Measurements from ENCODE around the gene IRF8. TPM values are rescaled to one million over a fixed set of nuclear protein-coding genes. Genes with fewer than 3 reads are reported as not detected.
A peak's percentile ranks its signal among the peaks of the same experiment; 100 is the strongest.

Gene IRF8
- total and polyA plus RNA-seq, 2 of the 4 experiments (the other 2 are of a cell fraction) = not detected

DNA sequence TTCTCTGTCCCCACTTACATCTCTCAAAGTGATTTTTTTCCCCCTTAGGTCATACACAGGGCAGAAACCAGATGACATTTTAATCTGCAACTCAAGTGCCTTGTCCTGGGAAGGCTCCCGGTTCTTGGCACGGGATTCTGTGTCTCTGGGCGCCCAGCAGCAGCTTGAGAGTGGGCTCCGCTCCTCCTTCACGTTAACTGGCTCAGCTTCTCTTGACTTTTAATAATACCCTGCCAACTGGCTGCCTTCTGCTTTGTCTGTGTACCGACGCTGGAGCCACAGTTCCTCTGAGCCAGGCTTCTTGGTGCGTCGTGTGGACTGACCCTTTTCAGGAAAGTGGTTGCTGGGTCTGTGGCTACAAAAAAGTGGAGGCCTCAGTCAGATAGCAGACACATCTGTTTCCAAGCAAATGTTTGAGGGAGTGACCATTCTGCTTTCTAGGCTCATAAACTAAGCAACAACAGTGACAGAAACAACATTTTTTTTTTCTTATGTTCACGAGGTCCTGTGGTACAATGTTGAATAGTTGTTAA is 64.9 kb downstream of the IRF8 start:
- H3K9me1 ChIP-seq (ENCODE audit: insufficient read depth, low read length) = no peaks in the 10 kb centered on the region
- ATAC-seq (ENCODE audit: low read depth) (no peak), DNase-seq (no peak)
- H3K36me3 ChIP-seq (ENCODE audit: control insufficient read depth, insufficient read depth, low read length) = no peaks in the 10 kb centered on the region
- WGBS, 2 experiments (ENCODE audit: extremely low coverage in 2 of 2, insufficient read length in 1 of 2) = 0% methylated on average over 1 of the region's 10 CpGs; no CpG with 5 or more reads in 1 of the 2 experiments
- no peak overlapping the region for H3K56ac ChIP-seq (ENCODE audit: extremely low read depth, insufficient read depth, low read length)
- POLR2A ChIA-PET (ENCODE audit: unreplicated experiment) = no interaction called here
- no peak overlapping the region for H3K18ac ChIP-seq (ENCODE audit: low read depth, low read length)
- no peak overlapping the region for H3K4me3 ChIP-seq (ENCODE audit: insufficient read depth, low read depth, low read length)
- no peak overlapping the region for H3K4me2 ChIP-seq (ENCODE audit: low read depth, low read length)
- in situ Hi-C loops (cut with MboI; ENCODE audit: low sequenced_read_pairs) = no loop called here
- no peak overlapping the region for H3K14ac ChIP-seq (replicated peaks; ENCODE audit: low read depth, low read length)
- H2BK20ac ChIP-seq (ENCODE audit: low read depth, low read length) = no peak overlapping the region
- no peak overlapping the region for H3K27ac ChIP-seq (ENCODE audit: insufficient read depth, low read length)
- no peak overlapping the region for H3K23ac ChIP-seq (ENCODE audit: low read depth, low read length)
- TF ChIP-seq BHLHE40 (IDR thresholded peaks at IDR 0.05; ENCODE audit: low read depth, low read length) (no peak), FOS (IDR thresholded peaks at IDR 0.05; ENCODE audit: low read depth, low read length) (no peak), RCOR1 (IDR thresholded peaks at IDR 0.05; ENCODE audit: insufficient replicate concordance, low read length) (no peak), POLR2A (IDR thresholded peaks at IDR 0.05; ENCODE audit: low read depth, low read length) (no peak), MAZ (IDR thresholded peaks at IDR 0.05; ENCODE audit: borderline replicate concordance, low read depth, low read length) (no peak)
- TF ChIP-seq, protein P1, sequence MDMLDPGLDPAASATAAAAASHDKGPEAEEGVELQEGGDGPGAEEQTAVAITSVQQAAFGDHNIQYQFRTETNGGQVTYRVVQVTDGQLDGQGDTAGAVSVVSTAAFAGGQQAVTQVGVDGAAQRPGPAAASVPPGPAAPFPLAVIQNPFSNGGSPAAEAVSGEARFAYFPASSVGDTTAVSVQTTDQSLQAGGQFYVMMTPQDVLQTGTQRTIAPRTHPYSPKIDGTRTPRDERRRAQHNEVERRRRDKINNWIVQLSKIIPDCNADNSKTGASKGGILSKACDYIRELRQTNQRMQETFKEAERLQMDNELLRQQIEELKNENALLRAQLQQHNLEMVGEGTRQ (IDR thresholded peaks at IDR 0.05; ENCODE audit: low read depth, low read length) = no peak
- TF ChIP-seq, protein P2, sequence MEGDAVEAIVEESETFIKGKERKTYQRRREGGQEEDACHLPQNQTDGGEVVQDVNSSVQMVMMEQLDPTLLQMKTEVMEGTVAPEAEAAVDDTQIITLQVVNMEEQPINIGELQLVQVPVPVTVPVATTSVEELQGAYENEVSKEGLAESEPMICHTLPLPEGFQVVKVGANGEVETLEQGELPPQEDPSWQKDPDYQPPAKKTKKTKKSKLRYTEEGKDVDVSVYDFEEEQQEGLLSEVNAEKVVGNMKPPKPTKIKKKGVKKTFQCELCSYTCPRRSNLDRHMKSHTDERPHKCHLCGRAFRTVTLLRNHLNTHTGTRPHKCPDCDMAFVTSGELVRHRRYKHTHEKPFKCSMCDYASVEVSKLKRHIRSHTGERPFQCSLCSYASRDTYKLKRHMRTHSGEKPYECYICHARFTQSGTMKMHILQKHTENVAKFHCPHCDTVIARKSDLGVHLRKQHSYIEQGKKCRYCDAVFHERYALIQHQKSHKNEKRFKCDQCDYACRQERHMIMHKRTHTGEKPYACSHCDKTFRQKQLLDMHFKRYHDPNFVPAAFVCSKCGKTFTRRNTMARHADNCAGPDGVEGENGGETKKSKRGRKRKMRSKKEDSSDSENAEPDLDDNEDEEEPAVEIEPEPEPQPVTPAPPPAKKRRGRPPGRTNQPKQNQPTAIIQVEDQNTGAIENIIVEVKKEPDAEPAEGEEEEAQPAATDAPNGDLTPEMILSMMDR (conservative IDR thresholded peaks at IDR 0.05; ENCODE audit: low read depth, low read length) = no peak
- intact Hi-C loops (cut with micrococcal nuclease) = no loop called here
- no peak overlapping the region for H2BK120ac ChIP-seq (ENCODE audit: low read depth, low read length)
- H3K4me1 ChIP-seq (ENCODE audit: control insufficient read depth, insufficient read depth, low read length) = no peaks in the 10 kb centered on the region
- H4K20me1 ChIP-seq (ENCODE audit: insufficient read depth, low read length) = no peaks in the 10 kb centered on the region
- no TSS peak for BruUV-seq (replicated peaks)
- no peak overlapping the region for H4K91ac ChIP-seq (ENCODE audit: insufficient read depth, low read depth, low read length)
- no peaks in the 10 kb centered on the region for H3K79me1 ChIP-seq (ENCODE audit: low read depth in 1 of 2, low read length in 2 of 2)
- dilution Hi-C loops (cut with HindIII; ENCODE audit: low sequenced_read_pairs, unreplicated experiment) = no loop called here
- no peak overlapping the region for H3K4ac ChIP-seq (ENCODE audit: low read depth, low read length)
- H3K9me3 ChIP-seq (ENCODE audit: control insufficient read depth, insufficient read depth, low read length) = peaks cover 2% of the 10 kb centered on the region; the same call in 1 of the 2 replicates
- CTCF ChIA-PET = no interaction called here
- peaks cover 72% of the 10 kb centered on the region for H3K27me3 ChIP-seq (ENCODE audit: control insufficient read depth, insufficient read depth, low read length)
- H4K5ac ChIP-seq (ENCODE audit: low read depth, low read length) = no peak overlapping the region
- no peak overlapping the region for H3K9ac ChIP-seq (ENCODE audit: low read depth, low read length)
- peak overlapping the region; percentile 3 for H2AFZ ChIP-seq (replicated peaks; ENCODE audit: low read length, poor library complexity)
- H2AK5ac ChIP-seq (ENCODE audit: low read depth, low read length) = no peak overlapping the region
- no peak overlapping the region for H2BK15ac ChIP-seq (ENCODE audit: low read depth, low read length)
- H2BK5ac ChIP-seq (ENCODE audit: low read depth, low read length, poor library complexity, severe bottlenecking) = no peak overlapping the region
- H4K8ac ChIP-seq (ENCODE audit: low read depth in 2 of 2, low read length in 2 of 2) = no peak overlapping the region
- H2AK9ac ChIP-seq (replicated peaks; ENCODE audit: low read depth, low read length, poor library complexity) = no peak overlapping the region
